Prostate gland (tissue), 2 donors: ENCODE measurements around the gene TUBB6.

Source experiments
- POLR2A ChIP-seq: fragments of 450-650 bp; IDR thresholded peaks from one replicate; pipeline ENCODE4 v1.6.1; 2016; ENCODE audit warnings: antibody characterized with exemption, mild to moderate bottlenecking
- POLR2AphosphoS5 ChIP-seq: sonication (generic); formaldehyde crosslinking; IDR thresholded peaks from one replicate; pipeline ENCODE4 v1.6.1; 2017; ENCODE audit warnings: antibody characterized with exemption
- TF ChIP-seq, protein P1 (sequence below), 4 experiments: fragments of 200-600 bp in 2 of 4; fragments of 450-650 bp in 2 of 4; sonication (generic) in 2 of 4; IDR thresholded peaks; 1 replicate in 3 of 4; 2 replicates in 1 of 4; pipeline ENCODE4 v1.5.1; 2016 to 2019; ENCODE audit warnings: antibody characterized with exemption in 4 of 4, mild to moderate bottlenecking in 2 of 4, moderate library complexity in 2 of 4

DNA sequence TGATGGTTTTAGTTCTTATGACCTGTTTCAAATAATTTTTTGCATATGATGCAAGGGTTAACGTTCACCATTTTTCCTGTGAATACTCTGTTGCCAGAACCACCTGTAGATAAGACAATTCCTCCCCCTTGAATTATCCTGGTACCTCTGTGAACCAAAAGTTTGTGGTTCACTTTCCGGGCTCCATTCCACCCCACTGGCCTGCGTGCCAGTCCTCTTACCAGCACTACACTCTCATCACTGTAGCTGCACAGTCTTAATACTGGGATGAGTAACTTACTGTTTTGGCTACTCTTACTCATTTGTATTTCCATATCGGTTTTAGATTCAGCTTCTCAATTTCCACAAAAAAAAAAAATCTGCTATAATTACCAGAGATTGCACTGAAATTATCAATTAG lies 34.6 kb downstream of the TUBB6 start:
- TF ChIP-seq, protein P1, sequence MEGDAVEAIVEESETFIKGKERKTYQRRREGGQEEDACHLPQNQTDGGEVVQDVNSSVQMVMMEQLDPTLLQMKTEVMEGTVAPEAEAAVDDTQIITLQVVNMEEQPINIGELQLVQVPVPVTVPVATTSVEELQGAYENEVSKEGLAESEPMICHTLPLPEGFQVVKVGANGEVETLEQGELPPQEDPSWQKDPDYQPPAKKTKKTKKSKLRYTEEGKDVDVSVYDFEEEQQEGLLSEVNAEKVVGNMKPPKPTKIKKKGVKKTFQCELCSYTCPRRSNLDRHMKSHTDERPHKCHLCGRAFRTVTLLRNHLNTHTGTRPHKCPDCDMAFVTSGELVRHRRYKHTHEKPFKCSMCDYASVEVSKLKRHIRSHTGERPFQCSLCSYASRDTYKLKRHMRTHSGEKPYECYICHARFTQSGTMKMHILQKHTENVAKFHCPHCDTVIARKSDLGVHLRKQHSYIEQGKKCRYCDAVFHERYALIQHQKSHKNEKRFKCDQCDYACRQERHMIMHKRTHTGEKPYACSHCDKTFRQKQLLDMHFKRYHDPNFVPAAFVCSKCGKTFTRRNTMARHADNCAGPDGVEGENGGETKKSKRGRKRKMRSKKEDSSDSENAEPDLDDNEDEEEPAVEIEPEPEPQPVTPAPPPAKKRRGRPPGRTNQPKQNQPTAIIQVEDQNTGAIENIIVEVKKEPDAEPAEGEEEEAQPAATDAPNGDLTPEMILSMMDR (IDR thresholded peaks at IDR 0.05) = no peak
- no peak for TF ChIP-seq POLR2A
- TF ChIP-seq POLR2AphosphoS5 = no peak
